SK-N-SH treated with all-trans-retinoic acid at 6 μM for 48 hours (cell line): ENCODE data around the gene CLDN14.

Experiments
- ATAC-seq: fragments of 200-7000 bp; cut with Tn5 transposase; 3 replicates; pipeline ENCODE4 v1.9.1; 2020; ENCODE audit warnings: mild to moderate bottlenecking, moderate library complexity
- ARNTL ChIP-seq: fragments of 450-650 bp; formaldehyde crosslinking; IDR thresholded peaks from 2 replicates; pipeline ENCODE4 v1.5.0; 2020; ENCODE audit warnings: low read depth, mild to moderate bottlenecking, moderate library complexity, borderline replicate concordance
- BACH2 ChIP-seq: fragments of 250-450 bp; sonication (Bioruptor Pico); IDR thresholded peaks from 2 replicates; pipeline ENCODE4 v1.9.0; 2021; ENCODE audit warnings: mild to moderate bottlenecking, borderline replicate concordance
- CREB5 ChIP-seq: fragments of 250-450 bp; sonication (Bioruptor Pico); IDR thresholded peaks from 2 replicates; pipeline ENCODE4 v1.5.1; 2020; ENCODE audit warnings: low read depth, mild to moderate bottlenecking, moderate library complexity
- ESRRG ChIP-seq: fragments of 250-450 bp; sonication (Bioruptor Pico); IDR thresholded peaks from 2 replicates; pipeline ENCODE4 v1.6.1; 2021; ENCODE audit warnings: mild to moderate bottlenecking
- GLIS3 ChIP-seq: fragments of 250-450 bp; sonication (Bioruptor Pico); IDR thresholded peaks from 2 replicates; pipeline ENCODE4 v1.5.0; 2020; ENCODE audit warnings: mild to moderate bottlenecking, moderate library complexity
- ISL1 ChIP-seq: fragments of 250-450 bp; sonication (Bioruptor Pico); IDR thresholded peaks from 2 replicates; pipeline ENCODE4 v2.1.2; 2022; ENCODE audit warnings: mild to moderate bottlenecking, moderate library complexity
- OSR1 ChIP-seq: fragments of 250-450 bp; sonication (Bioruptor Pico); IDR thresholded peaks from 2 replicates; pipeline ENCODE4 v1.8.0; 2022; ENCODE audit warnings: moderate library complexity, mild to moderate bottlenecking, inconsistent platforms
- PATZ1 ChIP-seq: fragments of 250-450 bp; sonication (Bioruptor Pico); IDR thresholded peaks from 2 replicates; pipeline ENCODE4 v1.8.0; 2020; ENCODE audit warnings: mild to moderate bottlenecking, moderate library complexity, borderline replicate concordance
- PPARA ChIP-seq: fragments of 250-450 bp; sonication (Bioruptor Pico); IDR thresholded peaks from 2 replicates; pipeline ENCODE4 v1.5.0; 2020; ENCODE audit warnings: mild to moderate bottlenecking, borderline replicate concordance
- RARB ChIP-seq: fragments of 250-450 bp; sonication (Bioruptor Pico); IDR thresholded peaks from 2 replicates; pipeline ENCODE4 v1.8.0; 2021; ENCODE audit warnings: mild to moderate bottlenecking, moderate library complexity
- SNAI2 ChIP-seq: fragments of 250-450 bp; sonication (Bioruptor Pico); IDR thresholded peaks from 2 replicates; pipeline ENCODE4 v1.5.0; 2020; ENCODE audit warnings: mild to moderate bottlenecking, moderate library complexity
- TCF4 ChIP-seq: fragments of 250-450 bp; sonication (Bioruptor Pico); IDR thresholded peaks from 2 replicates; pipeline ENCODE4 v1.8.0; 2021; ENCODE audit warnings: mild to moderate bottlenecking, moderate library complexity, borderline replicate concordance
- TOX ChIP-seq: fragments of 250-450 bp; sonication (Bioruptor Pico); IDR thresholded peaks from 2 replicates; pipeline ENCODE4 v1.8.0; 2021; ENCODE audit warnings: mild to moderate bottlenecking, moderate library complexity, borderline replicate concordance
- TSHZ2 ChIP-seq: fragments of 250-450 bp; sonication (Bioruptor Pico); IDR thresholded peaks from 2 replicates; pipeline ENCODE4 v1.5.0; 2020; ENCODE audit warnings: mild to moderate bottlenecking, moderate library complexity
- ZFP3 ChIP-seq: fragments of 250-450 bp; sonication (Bioruptor Pico); IDR thresholded peaks from 2 replicates; pipeline ENCODE4 v1.5.0; 2020; ENCODE audit warnings: mild to moderate bottlenecking, moderate library complexity
- ZFP30 ChIP-seq: fragments of 450-650 bp; formaldehyde crosslinking; IDR thresholded peaks from 2 replicates; pipeline ENCODE4 v1.5.0; 2022; ENCODE audit warnings: mild to moderate bottlenecking, moderate library complexity
- ZNF565 ChIP-seq: fragments of 450-650 bp; formaldehyde crosslinking; conservative IDR thresholded peaks from 2 replicates; pipeline ENCODE4 v1.5.0; 2020; ENCODE audit warnings: low read depth, mild to moderate bottlenecking, moderate library complexity
- ZNF70 ChIP-seq: fragments of 450-650 bp; formaldehyde crosslinking; IDR thresholded peaks from 2 replicates; pipeline ENCODE4 v1.5.0; 2020; ENCODE audit warnings: mild to moderate bottlenecking, moderate library complexity
- TF ChIP-seq, protein P1 (sequence below): fragments of 250-450 bp; sonication (Bioruptor Pico); IDR thresholded peaks from 2 replicates; pipeline ENCODE4 v1.8.0; 2021; ENCODE audit warnings: low read depth, mild to moderate bottlenecking, moderate library complexity, borderline replicate concordance

The CLDN14 gene

GRCh38 chr21:36452281-36452825, 27.6 kb downstream of the CLDN14 start:
- TF ChIP-seq TOX (CRISPR knock-in tag) (no peak), SNAI2 (CRISPR knock-in tag) (no peak), ZFP30 (CRISPR knock-in tag) (no peak), BACH2 (no peak), TSHZ2 (CRISPR knock-in tag) (no peak), ZFP3 (no peak), TCF4 (CRISPR knock-in tag) (no peak), ARNTL (CRISPR knock-in tag) (no peak), RARB (CRISPR knock-in tag) (no peak), CREB5 (CRISPR knock-in tag) (no peak), PATZ1 (CRISPR knock-in tag) (no peak), ISL1 (CRISPR knock-in tag) (no peak), ZNF565 (CRISPR knock-in tag) (no peak), GLIS3 (CRISPR knock-in tag) (no peak), PPARA (CRISPR knock-in tag) (no peak), ZNF70 (CRISPR knock-in tag) (no peak), ESRRG (no peak)
- TF ChIP-seq, protein P1, sequence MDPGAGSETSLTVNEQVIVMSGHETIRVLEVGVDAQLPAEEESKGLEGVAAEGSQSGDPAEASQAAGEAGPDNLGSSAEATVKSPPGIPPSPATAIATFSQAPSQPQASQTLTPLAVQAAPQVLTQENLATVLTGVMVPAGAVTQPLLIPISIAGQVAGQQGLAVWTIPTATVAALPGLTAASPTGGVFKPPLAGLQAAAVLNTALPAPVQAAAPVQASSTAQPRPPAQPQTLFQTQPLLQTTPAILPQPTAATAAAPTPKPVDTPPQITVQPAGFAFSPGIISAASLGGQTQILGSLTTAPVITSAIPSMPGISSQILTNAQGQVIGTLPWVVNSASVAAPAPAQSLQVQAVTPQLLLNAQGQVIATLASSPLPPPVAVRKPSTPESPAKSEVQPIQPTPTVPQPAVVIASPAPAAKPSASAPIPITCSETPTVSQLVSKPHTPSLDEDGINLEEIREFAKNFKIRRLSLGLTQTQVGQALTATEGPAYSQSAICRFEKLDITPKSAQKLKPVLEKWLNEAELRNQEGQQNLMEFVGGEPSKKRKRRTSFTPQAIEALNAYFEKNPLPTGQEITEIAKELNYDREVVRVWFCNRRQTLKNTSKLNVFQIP: no peak
- ATAC-seq: no peak

- no peak for ATAC-seq
- no peak for TF ChIP-seq CREB5 (CRISPR knock-in tag)
- TF ChIP-seq ARNTL (CRISPR knock-in tag): no peak
- TF ChIP-seq OSR1 (CRISPR knock-in tag): no peak
- TF ChIP-seq RARB (CRISPR knock-in tag): no peak
- TF ChIP-seq TCF4 (CRISPR knock-in tag): no peak
- no peak for TF ChIP-seq ZNF70 (CRISPR knock-in tag)
- TF ChIP-seq PATZ1 (CRISPR knock-in tag): no peak
- no peak for TF ChIP-seq TSHZ2 (CRISPR knock-in tag)
These were observed 28.4 kb downstream of the CLDN14 start for GRCh38 chr21:36451506-36451905.
